IMR-90 (cell line): ENCODE results near the gene AHSA1. TPM values are rescaled to one million over a fixed set of nuclear protein-coding genes. Genes with fewer than 3 reads are reported as not detected.

Experiments
- ATAC-seq: fragments of 200-7000 bp; cut with Tn5 transposase; 2 replicates; pipeline ENCODE4 v1.9.1; 2020; ENCODE audit warnings: low read depth, mild to moderate bottlenecking, moderate library complexity
- BruUV-seq: library from RNA; stranded (reverse); fragments of 400-500 nt; replicated peaks from 2 replicates; lab custom pipeline; 2021; lab: Mats Ljungman, UMichigan
- CTCF ChIA-PET: fragments of 300-600 bp; formaldehyde crosslinking; extraction: SDS; loops from one replicate; lab custom pipeline; 2021; ENCODE audit warnings: antibody characterized with exemption; lab: Yijun Ruan, JAX
- POLR2A ChIA-PET: fragments of 300-600 bp; sonication (Branson Sonifier 250); formaldehyde crosslinking; loops from one replicate; lab custom pipeline; 2022; ENCODE audit warnings: antibody characterized with exemption; ENCODE audit not compliant: unreplicated experiment; lab: Charles Lee
- DNase-seq: peaks from one replicate; pipeline ENCODE4 v3.0.0; 2013
- H2AFZ ChIP-seq: replicated peaks from 2 replicates; pipeline ENCODE3; 2013; ENCODE audit warnings: low read length, mild to moderate bottlenecking; ENCODE audit not compliant: poor library complexity
- H2AK5ac ChIP-seq: 2 replicates; pipeline ENCODE4 v1.6.1; 2013; ENCODE audit warnings: low read depth, low read length, inconsistent platforms
- H2AK9ac ChIP-seq: replicated peaks from 2 replicates; pipeline ENCODE3; 2013; ENCODE audit warnings: mild to moderate bottlenecking, low read depth, low read length, moderate library complexity; ENCODE audit not compliant: poor library complexity
- H2BK120ac ChIP-seq: 2 replicates; pipeline ENCODE4 v1.6.1; 2013; ENCODE audit warnings: low read depth, low read length, inconsistent platforms
- H2BK15ac ChIP-seq: 3 replicates; pipeline ENCODE4 v1.6.1; 2013; ENCODE audit warnings: low read depth, low read length, inconsistent platforms
- H2BK20ac ChIP-seq: 2 replicates; pipeline ENCODE4 v1.6.1; 2013; ENCODE audit warnings: low read depth, mild to moderate bottlenecking, inconsistent platforms, low read length, moderate library complexity
- H2BK5ac ChIP-seq: 2 replicates; pipeline ENCODE4 v1.6.1; 2013; ENCODE audit warnings: mild to moderate bottlenecking, low read depth, low read length, inconsistent platforms; ENCODE audit not compliant: poor library complexity, severe bottlenecking
- H3K14ac ChIP-seq: replicated peaks from 2 replicates; pipeline ENCODE4 v1.6.1; 2013; ENCODE audit warnings: low read depth, low read length, inconsistent platforms
- H3K18ac ChIP-seq: 2 replicates; pipeline ENCODE4 v1.6.1; 2013; ENCODE audit warnings: low read depth, low read length, control low read depth
- H3K23ac ChIP-seq: 2 replicates; pipeline ENCODE4 v1.6.1; 2013; ENCODE audit warnings: low read depth, low read length, inconsistent platforms
- H3K27ac ChIP-seq: 2 replicates; pipeline ENCODE4 v1.5.1; 2013; ENCODE audit warnings: mild to moderate bottlenecking, control low read depth, low read length; ENCODE audit not compliant: insufficient read depth
- H3K27me3 ChIP-seq: 2 replicates; pipeline ENCODE4 v1.6.1; 2013; ENCODE audit warnings: low read length; ENCODE audit not compliant: control insufficient read depth, insufficient read depth
- H3K36me3 ChIP-seq: 2 replicates; pipeline ENCODE4 v1.6.1; 2013; ENCODE audit warnings: low read length, mixed read lengths; ENCODE audit not compliant: control insufficient read depth, insufficient read depth
- H3K4ac ChIP-seq: 2 replicates; pipeline ENCODE4 v1.6.1; 2013; ENCODE audit warnings: low read depth, low read length, inconsistent platforms
- H3K4me1 ChIP-seq: 2 replicates; pipeline ENCODE4 v1.6.1; 2013; ENCODE audit warnings: low read length, mixed read lengths; ENCODE audit not compliant: control insufficient read depth, insufficient read depth
- H3K4me2 ChIP-seq: 2 replicates; pipeline ENCODE4 v1.6.1; 2013; ENCODE audit warnings: low read depth, mild to moderate bottlenecking, control low read depth, low read length, moderate library complexity
- H3K4me3 ChIP-seq: 2 replicates; pipeline ENCODE4 v1.5.1; 2013; ENCODE audit warnings: low read depth, mild to moderate bottlenecking, control low read depth, low read length, moderate library complexity; ENCODE audit not compliant: insufficient read depth
- H3K56ac ChIP-seq: 2 replicates; pipeline ENCODE4 v1.6.1; 2013; ENCODE audit warnings: low read length, inconsistent platforms; ENCODE audit not compliant: insufficient read depth; ENCODE audit errors: extremely low read depth
- H3K79me1 ChIP-seq, 2 experiments: 2 replicates each; pipeline ENCODE4 v1.6.1; 2013; ENCODE audit warnings: low read length in 2 of 2, inconsistent platforms in 1 of 2, low read depth in 1 of 2
- H3K9ac ChIP-seq: 2 replicates; pipeline ENCODE4 v1.6.1; 2013; ENCODE audit warnings: low read depth, low read length, control low read depth
- H3K9me1 ChIP-seq: 2 replicates; pipeline ENCODE4 v1.6.1; 2013; ENCODE audit warnings: low read length, inconsistent platforms; ENCODE audit not compliant: insufficient read depth
- H3K9me3 ChIP-seq: 2 replicates; pipeline ENCODE4 v1.6.1; 2013; ENCODE audit warnings: low read length; ENCODE audit not compliant: control insufficient read depth, insufficient read depth
- H4K20me1 ChIP-seq: 2 replicates; pipeline ENCODE4 v1.6.1; 2013; ENCODE audit warnings: low read length, inconsistent platforms; ENCODE audit not compliant: insufficient read depth
- H4K5ac ChIP-seq: 2 replicates; pipeline ENCODE4 v1.6.1; 2013; ENCODE audit warnings: mild to moderate bottlenecking, low read depth, low read length, control low read depth
- H4K8ac ChIP-seq, 2 experiments: 2 replicates each; pipeline ENCODE4 v1.6.1; 2013; ENCODE audit warnings: low read depth in 2 of 2, low read length in 2 of 2, control low read depth in 1 of 2, inconsistent platforms in 1 of 2
- H4K91ac ChIP-seq: 2 replicates; pipeline ENCODE4 v1.6.1; 2013; ENCODE audit warnings: low read depth, low read length, inconsistent platforms; ENCODE audit not compliant: insufficient read depth
- BHLHE40 ChIP-seq: fragments of 150-350 bp; IDR thresholded peaks from 2 replicates; pipeline ENCODE4 v1.6.1; 2016; ENCODE audit warnings: mild to moderate bottlenecking, low read depth, low read length
- CEBPB ChIP-seq: IDR thresholded peaks from 2 replicates; pipeline ENCODE4 v1.6.1; 2012; ENCODE audit warnings: low read depth, low read length, improper control_type of control experiment
- CHD1 ChIP-seq: IDR thresholded peaks from 2 replicates; pipeline ENCODE4 v1.6.1; 2012; ENCODE audit warnings: low read depth, low read length, improper control_type of control experiment
- ELK1 ChIP-seq: fragments of 150-350 bp; IDR thresholded peaks from 2 replicates; pipeline ENCODE4 v1.6.1; 2016; ENCODE audit warnings: low read depth, mild to moderate bottlenecking, low read length, moderate library complexity, borderline replicate concordance
- FOS ChIP-seq: fragments of 150-350 bp; IDR thresholded peaks from 2 replicates; pipeline ENCODE4 v1.6.1; 2016; ENCODE audit warnings: low read depth, low read length
- MAFK ChIP-seq: IDR thresholded peaks from 2 replicates; pipeline ENCODE4 v1.6.1; 2012; ENCODE audit warnings: low read depth, low read length, improper control_type of control experiment
- MAZ ChIP-seq: IDR thresholded peaks from 2 replicates; pipeline ENCODE4 v1.6.1; 2012; ENCODE audit warnings: low read depth, mild to moderate bottlenecking, low read length, improper control_type of control experiment, moderate library complexity, borderline replicate concordance
- MXI1 ChIP-seq: IDR thresholded peaks from 2 replicates; pipeline ENCODE4 v1.6.1; 2012; ENCODE audit warnings: low read depth, mild to moderate bottlenecking, low read length, moderate library complexity, borderline replicate concordance
- NFE2L2 ChIP-seq: fragments of 150-350 bp; IDR thresholded peaks from 2 replicates; pipeline ENCODE4 v1.6.1; 2016; ENCODE audit warnings: low read depth, mild to moderate bottlenecking, low read length
- POLR2A ChIP-seq: IDR thresholded peaks from 2 replicates; pipeline ENCODE4 v1.6.1; 2012; ENCODE audit warnings: mild to moderate bottlenecking, low read depth, low read length
- RAD21 ChIP-seq: IDR thresholded peaks from 2 replicates; pipeline ENCODE4 v1.6.1; 2012; ENCODE audit warnings: low read length, improper control_type of control experiment
- RCOR1 ChIP-seq: IDR thresholded peaks from 2 replicates; pipeline ENCODE4 v1.6.1; 2012; ENCODE audit warnings: mild to moderate bottlenecking, low read length, improper control_type of control experiment; ENCODE audit not compliant: insufficient replicate concordance
- RFX5 ChIP-seq: IDR thresholded peaks from 2 replicates; pipeline ENCODE4 v1.8.0; 2012; ENCODE audit warnings: low read depth, mild to moderate bottlenecking, low read length, moderate library complexity
- SMC3 ChIP-seq: fragments of 150-350 bp; IDR thresholded peaks from 2 replicates; pipeline ENCODE4 v1.6.1; 2016; ENCODE audit warnings: low read depth, mild to moderate bottlenecking, antibody characterized with exemption, low read length, moderate library complexity
- WGBS, 2 experiments: methylation state at CpG; one replicate each; pipeline versions ENCODE4 v1.1.5 to v1.1.7; 2013; ENCODE audit warnings: missing lambda C conversion rate in 2 of 2; ENCODE audit not compliant: insufficient read length in 1 of 2; ENCODE audit errors: extremely low coverage in 2 of 2; 5-methylcytosine and 5-hydroxymethylcytosine counted together
- dilution Hi-C: fragments of 300-500 bp; cut with HindIII; formaldehyde crosslinking; loops from one replicate; pipeline ENCODE4 v1.14.3; 2018; ENCODE audit warnings: low sequenced_read_pairs; ENCODE audit not compliant: unreplicated experiment
- in situ Hi-C: fragments of 300-500 bp; cut with MboI; formaldehyde crosslinking; loops from 3 replicates; pipeline ENCODE4 v1.14.3; 2019; ENCODE audit warnings: low sequenced_read_pairs, inconsistent platforms, mixed read lengths
- intact Hi-C: fragments of 100-400 bp; cut with micrococcal nuclease; formaldehyde crosslinking; loops from 2 replicates; pipeline ENCODE4 v1.10.0; 2022
- polyA plus RNA-seq, 3 experiments: library from polyadenylated mRNA; depleted of rRNA; stranded (reverse); fragments of >200 nt; gene quantifications; 2 replicates each; pipeline ENCODE4 v1.2.3, GENCODE V29; 2012; ENCODE audit warnings: low replicate concordance in 1 of 3
- total RNA-seq: library from RNA; depleted of rRNA; stranded (reverse); fragments of >200 nt; gene quantifications from 2 replicates; pipeline ENCODE4 v1.2.3, GENCODE V29; 2012
- TF ChIP-seq, protein P1 (sequence below): fragments of 150-350 bp; IDR thresholded peaks from 2 replicates; pipeline ENCODE4 v1.6.1; 2017; ENCODE audit warnings: mild to moderate bottlenecking, antibody characterized with exemption, low read length, low read depth
- TF ChIP-seq, protein P2 (sequence below): conservative IDR thresholded peaks from 2 replicates; pipeline ENCODE4 v1.5.1; 2012; ENCODE audit warnings: mild to moderate bottlenecking, low read depth, low read length, improper control_type of control experiment

AHSA1 gene
- total and polyA plus RNA-seq, 2 of the 4 experiments (the other 2 are of a cell fraction) = 166 to 252 TPM

DNA sequence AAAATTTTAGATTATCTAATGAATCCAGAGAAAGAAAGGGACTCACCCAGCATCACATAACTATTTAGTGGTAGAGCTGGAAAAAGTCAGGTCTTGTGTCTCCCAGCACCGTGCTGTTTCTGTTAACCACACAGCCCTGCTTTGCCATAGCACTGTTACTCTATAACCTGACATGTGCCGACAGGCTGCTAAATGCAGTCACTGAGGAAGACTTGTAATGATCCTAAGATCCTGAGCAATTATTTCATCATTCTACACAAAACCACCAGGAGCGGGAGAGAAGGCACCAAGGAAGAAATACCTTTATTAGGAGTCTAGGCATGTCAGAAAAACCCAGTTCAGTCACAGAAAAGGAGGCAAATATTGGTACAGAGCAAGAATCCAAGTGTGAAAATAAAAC lies 31.5 kb upstream of the AHSA1 start:
- no peak overlapping the region for H3K27ac ChIP-seq
- H2AK9ac ChIP-seq = no peak overlapping the region
- H3K14ac ChIP-seq = no peak overlapping the region
- in situ Hi-C loops = no loop called here
- POLR2A ChIA-PET = no interaction called here
- dilution Hi-C loops = no loop called here
- H3K56ac ChIP-seq = no peak overlapping the region
- H2BK5ac ChIP-seq = no peak overlapping the region
- no CpG with 5 or more reads among the region's 3 CpGs for whole genome bisulfite sequencing, 2 experiments
- no peak for DNase-seq
- no peaks in the 10 kb centered on the region for H3K27me3 ChIP-seq
- no peaks in the 10 kb centered on the region for H3K79me1 ChIP-seq
- H3K18ac ChIP-seq = no peak overlapping the region
- no peaks in the 10 kb centered on the region for H3K9me1 ChIP-seq
- no peak overlapping the region for H3K4ac ChIP-seq
- H4K91ac ChIP-seq = no peak overlapping the region
- no peak overlapping the region for H4K8ac ChIP-seq
- H3K4me2 ChIP-seq = no peak overlapping the region
- H2AFZ ChIP-seq = no peak overlapping the region
- no peak overlapping the region for H2AK5ac ChIP-seq
- no TSS peak for BruUV-seq
- no peak overlapping the region for H3K23ac ChIP-seq
- ATAC-seq = no peak
- H3K9me3 ChIP-seq = no peaks in the 10 kb centered on the region
- peaks cover 48% of the 10 kb centered on the region for H3K36me3 ChIP-seq
- H2BK120ac ChIP-seq = no peak overlapping the region
- intact Hi-C loops = no loop called here
- no peak overlapping the region for H2BK15ac ChIP-seq
- TF ChIP-seq CEBPB (no peak), POLR2A (no peak), RCOR1 (no peak), BHLHE40 (no peak), FOS (no peak), CHD1 (no peak), MXI1 (no peak), RFX5 (no peak), SMC3 (no peak), ELK1 (no peak), RAD21 (no peak), NFE2L2 (no peak), MAZ (no peak), MAFK (no peak)
- TF ChIP-seq, protein P1, sequence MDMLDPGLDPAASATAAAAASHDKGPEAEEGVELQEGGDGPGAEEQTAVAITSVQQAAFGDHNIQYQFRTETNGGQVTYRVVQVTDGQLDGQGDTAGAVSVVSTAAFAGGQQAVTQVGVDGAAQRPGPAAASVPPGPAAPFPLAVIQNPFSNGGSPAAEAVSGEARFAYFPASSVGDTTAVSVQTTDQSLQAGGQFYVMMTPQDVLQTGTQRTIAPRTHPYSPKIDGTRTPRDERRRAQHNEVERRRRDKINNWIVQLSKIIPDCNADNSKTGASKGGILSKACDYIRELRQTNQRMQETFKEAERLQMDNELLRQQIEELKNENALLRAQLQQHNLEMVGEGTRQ = no peak
- TF ChIP-seq, protein P2, sequence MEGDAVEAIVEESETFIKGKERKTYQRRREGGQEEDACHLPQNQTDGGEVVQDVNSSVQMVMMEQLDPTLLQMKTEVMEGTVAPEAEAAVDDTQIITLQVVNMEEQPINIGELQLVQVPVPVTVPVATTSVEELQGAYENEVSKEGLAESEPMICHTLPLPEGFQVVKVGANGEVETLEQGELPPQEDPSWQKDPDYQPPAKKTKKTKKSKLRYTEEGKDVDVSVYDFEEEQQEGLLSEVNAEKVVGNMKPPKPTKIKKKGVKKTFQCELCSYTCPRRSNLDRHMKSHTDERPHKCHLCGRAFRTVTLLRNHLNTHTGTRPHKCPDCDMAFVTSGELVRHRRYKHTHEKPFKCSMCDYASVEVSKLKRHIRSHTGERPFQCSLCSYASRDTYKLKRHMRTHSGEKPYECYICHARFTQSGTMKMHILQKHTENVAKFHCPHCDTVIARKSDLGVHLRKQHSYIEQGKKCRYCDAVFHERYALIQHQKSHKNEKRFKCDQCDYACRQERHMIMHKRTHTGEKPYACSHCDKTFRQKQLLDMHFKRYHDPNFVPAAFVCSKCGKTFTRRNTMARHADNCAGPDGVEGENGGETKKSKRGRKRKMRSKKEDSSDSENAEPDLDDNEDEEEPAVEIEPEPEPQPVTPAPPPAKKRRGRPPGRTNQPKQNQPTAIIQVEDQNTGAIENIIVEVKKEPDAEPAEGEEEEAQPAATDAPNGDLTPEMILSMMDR = no peak
- H4K5ac ChIP-seq = no peak overlapping the region
- no peak overlapping the region for H2BK20ac ChIP-seq
- no peaks in the 10 kb centered on the region for H4K20me1 ChIP-seq
- CTCF ChIA-PET = no interaction called here
- H3K4me3 ChIP-seq = no peak overlapping the region
- H3K9ac ChIP-seq = no peak overlapping the region
- no peaks in the 10 kb centered on the region for H3K4me1 ChIP-seq
